HuH-7 (cell line): ENCODE results near the gene DPH3.

Experiments used
- DNase-seq: peaks from one replicate; pipeline ENCODE4 v3.0.0; 2011; ENCODE audit warnings: low spot score

The DPH3 gene

GRCh38 chr3:16233806-16234205 lies 30.9 kb downstream of the DPH3 start:
- DNase-seq: no peak

GRCh38 chr3:16231983-16232382 lies 32.8 kb downstream of the DPH3 start:
- no peak for DNase-seq

- no peak for DNase-seq
Observed at GRCh38 chr3:16229681-16230080, 35.1 kb downstream of the DPH3 start.

- DNase-seq: no peak
Observed at GRCh38 chr3:16227566-16227965, 37.2 kb downstream of the DPH3 start.

GRCh38 chr3:16224325-16224724 lies 40.4 kb downstream of the DPH3 start:
- no peak for DNase-seq

- no peak for DNase-seq
Observed at GRCh38 chr3:16222547-16222946, 42.2 kb downstream of the DPH3 start.

- DNase-seq: no peak
Observed at GRCh38 chr3:16221990-16222389, 42.8 kb downstream of the DPH3 start.

GRCh38 chr3:16219777-16220176 lies 45.0 kb downstream of the DPH3 start:
- no peak for DNase-seq

- no peak for DNase-seq
Observed at GRCh38 chr3:16216373-16216935, 48.3 kb downstream of the DPH3 start.

- DNase-seq: no peak
Observed at GRCh38 chr3:16214366-16214765, 50.4 kb downstream of the DPH3 start.

- no peak for DNase-seq
Observed at GRCh38 chr3:16211176-16211904, 53.4 kb downstream of the DPH3 start.
